ENCODE measurements around the gene TAS2R43.

DNA sequence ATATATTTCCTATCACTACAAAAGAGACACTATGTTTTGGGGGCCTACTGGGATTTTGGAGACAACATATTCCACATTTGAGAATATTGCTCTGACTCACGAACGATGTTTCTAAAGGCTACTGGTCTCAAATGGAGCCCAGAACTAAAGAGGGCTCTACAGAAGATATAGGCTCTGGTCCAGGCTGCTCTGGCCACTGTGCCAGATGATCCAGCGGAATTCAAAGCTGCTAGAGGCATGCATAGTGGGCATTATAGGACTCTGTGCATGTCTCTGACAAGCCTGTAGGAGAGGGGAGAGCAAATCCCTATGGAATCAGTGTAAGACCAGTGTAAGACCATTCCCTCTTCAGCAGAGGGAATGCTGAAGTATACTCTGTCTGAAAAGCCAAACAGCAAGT is 38.3 kb upstream of the TAS2R43 start:
- TF ChIP-seq EZH2 (IDR thresholded peaks at IDR 0.05; ENCODE audit: insufficient read depth, poor library complexity, severe bottlenecking) (no peak), EZH2phosphoT487 (IDR thresholded peaks at IDR 0.05; ENCODE audit: insufficient read depth, low read depth) (no peak)
